Measurements from ENCODE around the gene TMIGD1.

TMIGD1 gene

GRCh38 chr17:30326809-30327208, 7.0 kb downstream of the TMIGD1 start:
- DNase-seq (ENCODE audit: low spot score), result no peak

- no peak for DNase-seq (ENCODE audit: low spot score)
Measured at GRCh38 chr17:30324723-30325122, 9.1 kb downstream of the TMIGD1 start.

- peak; percentile 44 for DNase-seq (ENCODE audit: low spot score)
Measured at GRCh38 chr17:30323895-30324319, 9.9 kb downstream of the TMIGD1 start.

GRCh38 chr17:30323262-30323894, 10.5 kb downstream of the TMIGD1 start:
- peak; percentile 82 for DNase-seq (ENCODE audit: low spot score)

GRCh38 chr17:30321314-30321713, 12.5 kb downstream of the TMIGD1 start:
- DNase-seq (ENCODE audit: low spot score), result no peak

GRCh38 chr17:30318155-30318554, 15.7 kb downstream of the TMIGD1 start:
- DNase-seq (ENCODE audit: low spot score), result no peak

GRCh38 chr17:30316736-30317135, 17.1 kb downstream of the TMIGD1 start:
- DNase-seq (ENCODE audit: low spot score), result no peak

GRCh38 chr17:30315106-30315505, 18.8 kb downstream of the TMIGD1 start:
- DNase-seq (ENCODE audit: low spot score), result no peak

- DNase-seq (ENCODE audit: low spot score), result no peak
Measured at GRCh38 chr17:30314474-30314873, 19.4 kb downstream of the TMIGD1 start.

GRCh38 chr17:30312226-30312625, 21.6 kb downstream of the TMIGD1 start:
- DNase-seq (ENCODE audit: low spot score), result no peak

- DNase-seq (ENCODE audit: low spot score), result no peak
Measured at GRCh38 chr17:30310562-30310961, 23.3 kb downstream of the TMIGD1 start.

- no peak for DNase-seq (ENCODE audit: low spot score)
Measured at GRCh38 chr17:30309591-30309990, 24.3 kb downstream of the TMIGD1 start.

- no peak for DNase-seq (ENCODE audit: low spot score)
Measured at GRCh38 chr17:30308406-30308805, 25.5 kb downstream of the TMIGD1 start.

GRCh38 chr17:30304778-30305177, 29.1 kb downstream of the TMIGD1 start:
- DNase-seq (ENCODE audit: low spot score), result no peak

- DNase-seq (ENCODE audit: low spot score), result peak; percentile 27
Measured at GRCh38 chr17:30302241-30302640, 31.6 kb downstream of the TMIGD1 start.

- DNase-seq (ENCODE audit: low spot score), result peak; percentile 48
Measured at GRCh38 chr17:30300818-30301217, 33.0 kb downstream of the TMIGD1 start.

- no peak for DNase-seq (ENCODE audit: low spot score)
Measured at GRCh38 chr17:30299000-30299399, 34.9 kb downstream of the TMIGD1 start.

- no peak for DNase-seq (ENCODE audit: low spot score)
Measured at GRCh38 chr17:30297715-30298114, 36.1 kb downstream of the TMIGD1 start.

- no peak for DNase-seq (ENCODE audit: low spot score)
Measured at GRCh38 chr17:30296499-30297080, 37.3 kb downstream of the TMIGD1 start.

GRCh38 chr17:30292286-30292858, 41.5 kb downstream of the TMIGD1 start:
- peak; percentile 49 for DNase-seq (ENCODE audit: low spot score)

- DNase-seq (ENCODE audit: low spot score), result peak; percentile 76
Measured at GRCh38 chr17:30291543-30292285, 42.1 kb downstream of the TMIGD1 start, which contains the start of gene BLMH. BLMH (minus strand) TSS chr17:30291944; CDS start chr17:30291819, 125 bp downstream.

- DNase-seq (ENCODE audit: low spot score), result peak; percentile 59
Measured at GRCh38 chr17:30290696-30291542, 42.9 kb downstream of the TMIGD1 start.
